Stimulated activated CD8-positive, alpha-beta memory T cell treated with anti-CD3 and anti-CD28 coated beads, Interleukin-2, amount 100 ng/mL, for 48 hours (primary cell): ENCODE data around the gene OPRM1.
A peak's percentile ranks its signal among the peaks of the same experiment; 100 is the strongest.
"Not testable (repeated sequence)": the region's sequence is repeated elsewhere in the genome, so short reads cannot be mapped to it uniquely, and the experiment has no call there.

Experiments used
- DNase-seq, 2 donors: peaks; one replicate each; pipeline ENCODE4 v3.0.0-alpha.2; 2020; ENCODE audit warnings: low read depth in 2 of 2

OPRM1 gene

GRCh38 chr6:154039231-154039842 lies at the start of gene OPRM1:
Gene OPRM1 (plus strand): TSS chr6:154039240. CDS start chr6:154039545, 305 bp downstream.
- DNase-seq = peak; percentile 23 to 25

GRCh38 chr6:153989989-153990388 lies 49.1 kb upstream of the OPRM1 start:
- DNase-seq = no peak

- DNase-seq = no peak
These were observed 45.0 kb upstream of the OPRM1 start for GRCh38 chr6:153994004-153994403.

- no peak for DNase-seq
These were observed 44.2 kb upstream of the OPRM1 start for GRCh38 chr6:153994811-153995210.

- no peak for DNase-seq
These were observed 41.8 kb upstream of the OPRM1 start for GRCh38 chr6:153997221-153997620.

- DNase-seq = no peak
These were observed 37.4 kb upstream of the OPRM1 start for GRCh38 chr6:154001494-154002285.

GRCh38 chr6:154002894-154003293 lies 36.1 kb upstream of the OPRM1 start:
- no peak for DNase-seq

GRCh38 chr6:154010371-154010770 lies 28.7 kb upstream of the OPRM1 start:
- DNase-seq = no peak

- no peak for DNase-seq
These were observed 26.2 kb upstream of the OPRM1 start for GRCh38 chr6:154012852-154013251.

- no peak for DNase-seq
These were observed 21.3 kb upstream of the OPRM1 start for GRCh38 chr6:154017786-154018185.

GRCh38 chr6:154030646-154031045 lies 8.4 kb upstream of the OPRM1 start:
- DNase-seq = no peak

- no peak for DNase-seq
These were observed 2.0 kb downstream of the OPRM1 start for GRCh38 chr6:154041001-154041400.

- no peak for DNase-seq
These were observed 14.1 kb downstream of the OPRM1 start for GRCh38 chr6:154053141-154053540.

GRCh38 chr6:154056536-154056935 lies 17.5 kb downstream of the OPRM1 start:
- no peak for DNase-seq

- DNase-seq = no peak
These were observed 18.1 kb downstream of the OPRM1 start for GRCh38 chr6:154057098-154057497.

GRCh38 chr6:154058963-154059680 lies 20.1 kb downstream of the OPRM1 start:
- no peak for DNase-seq

- no peak for DNase-seq
These were observed 21.0 kb downstream of the OPRM1 start for GRCh38 chr6:154060076-154060475.

- DNase-seq = no peak
These were observed 31.0 kb downstream of the OPRM1 start for GRCh38 chr6:154070041-154070440.

GRCh38 chr6:154070657-154071056 lies 31.6 kb downstream of the OPRM1 start:
- no peak for DNase-seq

GRCh38 chr6:154071236-154071635 lies 32.2 kb downstream of the OPRM1 start:
- DNase-seq = no peak

GRCh38 chr6:154071711-154072110 lies 32.7 kb downstream of the OPRM1 start:
- DNase-seq = no peak

- DNase-seq = not testable (repeated sequence)
These were observed 39.6 kb downstream of the OPRM1 start for GRCh38 chr6:154078596-154078995.
